Ishikawa (cell line): ENCODE measurements around the gene C7orf57.

Experiments used
- FOXM1 ChIP-seq: IDR thresholded peaks from 2 replicates; pipeline ENCODE4 v1.6.1; 2012; ENCODE audit warnings: low read depth, borderline replicate concordance
- YY1 ChIP-seq: IDR thresholded peaks from 2 replicates; pipeline ENCODE4 v1.6.1; 2012; ENCODE audit warnings: low read depth

- TF ChIP-seq YY1, result no peak
- no peak for TF ChIP-seq FOXM1
Observed at GRCh38 chr7:48058990-48059389, 23.6 kb downstream of the C7orf57 start.
